ENCODE measurements around the gene UNC119B. TPM values are rescaled to one million over a fixed set of nuclear protein-coding genes. Genes with fewer than 3 reads are reported as not detected.
"Not testable (repeated sequence)": the region's sequence is repeated elsewhere in the genome, so short reads cannot be mapped to it uniquely, and the experiment has no call there.

UNC119B gene
- polyA plus RNA-seq: 4.9 TPM

DNA sequence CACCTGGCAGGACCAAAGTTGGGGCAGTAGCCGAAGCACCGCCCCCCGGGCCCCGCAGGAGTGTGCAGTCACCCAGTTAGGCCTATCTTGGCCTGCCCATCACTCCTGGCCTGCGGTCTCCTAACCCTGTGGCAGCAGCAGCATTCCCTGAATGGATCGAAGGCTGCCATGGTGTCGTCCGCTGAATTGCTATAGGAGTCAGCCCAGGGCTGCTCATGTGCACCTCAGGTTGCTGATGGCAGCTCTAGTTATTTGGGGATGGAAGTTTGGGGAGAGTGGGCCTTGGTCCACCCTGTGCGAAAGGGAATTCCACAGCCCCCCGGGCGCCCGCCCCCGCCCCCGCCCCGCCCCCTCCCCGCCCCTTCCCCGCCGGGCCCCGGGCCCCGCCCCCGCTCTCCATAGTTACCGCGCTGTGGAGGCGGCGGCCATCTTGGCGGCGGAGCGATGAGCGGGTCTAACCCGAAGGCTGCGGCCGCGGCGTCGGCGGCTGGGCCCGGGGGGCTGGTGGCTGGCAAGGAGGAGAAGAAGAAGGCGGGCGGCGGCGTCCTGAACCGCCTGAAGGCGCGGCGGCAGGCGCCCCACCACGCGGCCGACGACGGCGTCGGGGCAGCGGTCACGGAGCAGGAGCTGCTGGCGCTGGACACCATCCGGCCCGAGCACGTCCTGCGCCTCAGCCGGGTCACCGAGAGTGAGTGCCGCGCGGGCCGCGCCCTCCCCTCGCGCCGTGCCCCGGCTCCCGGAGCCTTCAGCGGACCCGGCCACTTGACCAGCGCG, at the start of gene UNC119B:
Gene UNC119B (plus strand): TSS at position 428 of the 774 bp plus-strand sequence. CDS start 17 bp downstream, at position 445.
- Mint-ChIP-seq H3K27me3 (no peaks in the 10 kb centered on the region), H3K4me3 (peak within 1 kb of the TSS; percentile 86 to 95 (median 90)), H3K27ac (peak within 1 kb of the TSS; percentile 67 to 84 (median 69)), H3K4me1 (peaks cover 11 to 20% (median 18%) of the 10 kb centered on the region in 3 donors), H3K9me3 (no peaks in the 10 kb centered on the region), H3K36me3 (peaks cover 2% of the 10 kb centered on the region)

DNA sequence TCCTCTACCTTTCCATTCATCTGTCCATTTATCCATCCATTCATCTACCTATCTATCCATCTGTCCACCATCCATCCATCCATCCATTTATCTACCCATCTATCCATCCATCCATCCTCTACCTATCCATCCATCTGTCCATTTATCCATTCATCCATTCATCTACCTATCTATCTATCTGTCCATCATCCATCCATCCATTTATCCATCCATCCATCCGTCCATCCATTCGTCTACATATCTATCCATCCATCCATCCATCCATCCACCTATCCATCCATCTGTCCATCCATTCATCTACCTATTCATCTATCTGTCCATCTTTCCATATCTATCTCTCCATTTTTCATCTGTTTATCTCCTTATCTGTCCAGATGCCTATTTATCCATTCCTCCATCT, 48.8 kb upstream of the UNC119B start:
- Mint-ChIP-seq H3K4me1 (peaks cover 6 to 11% (median 7%) of the 10 kb centered on the region in 3 donors), H3K4me3 (no peak overlapping the region), H3K27ac (no peak overlapping the region), H3K36me3 (no peaks in the 10 kb centered on the region), H3K27me3 (peaks cover 11% of the 10 kb centered on the region), H3K9me3 (no peaks in the 10 kb centered on the region)

DNA sequence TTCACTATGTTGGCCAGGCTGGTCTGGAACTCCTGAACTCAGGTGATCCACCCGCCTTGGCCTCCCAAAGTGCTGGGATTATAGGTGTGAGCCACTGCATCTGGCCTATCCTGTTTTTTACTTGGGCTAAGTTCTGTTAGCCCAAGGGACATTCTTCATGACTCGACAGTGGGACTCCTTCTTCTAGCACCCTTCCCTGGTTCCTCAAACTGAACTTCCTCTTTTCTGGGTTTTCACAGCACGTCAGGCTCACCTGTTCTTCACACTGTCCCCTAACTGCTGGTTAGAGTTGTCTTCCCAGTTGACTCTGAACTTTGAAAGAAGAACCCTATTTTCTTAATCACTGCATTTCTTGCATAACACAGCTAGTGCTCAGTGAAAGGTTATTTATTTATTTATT, 47.4 kb upstream of the UNC119B start:
- Mint-ChIP-seq H3K27ac (no peak overlapping the region), H3K4me3 (peak overlapping the region in 1 of 4 donors; percentile 88), H3K9me3 (no peaks in the 10 kb centered on the region), H3K36me3 (no peaks in the 10 kb centered on the region), H3K4me1 (peaks cover 10 to 14% (median 11%) of the 10 kb centered on the region in 3 donors), H3K27me3 (peaks cover 12% of the 10 kb centered on the region)

DNA sequence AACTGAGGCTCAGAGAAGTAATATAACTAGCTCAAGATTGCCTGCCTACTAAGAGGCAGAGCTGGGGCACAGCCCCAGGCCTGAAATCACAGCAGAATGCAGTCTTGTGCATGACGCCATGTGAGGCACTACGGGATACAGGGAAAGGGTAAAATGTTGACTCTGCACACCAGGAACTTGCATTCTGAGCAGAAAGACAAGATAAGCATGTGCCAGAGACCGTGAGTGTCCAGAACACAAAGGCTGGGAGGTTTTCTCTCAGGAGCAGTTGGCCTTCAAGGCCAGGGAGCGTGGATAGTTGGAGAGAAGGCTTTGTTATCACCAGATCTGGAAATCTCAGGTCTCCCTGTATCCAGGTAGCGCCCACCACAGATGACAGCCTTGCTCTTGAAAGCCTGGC, 46.5 kb upstream of the UNC119B start:
- Mint-ChIP-seq H3K9me3 (no peaks in the 10 kb centered on the region), H3K36me3 (no peaks in the 10 kb centered on the region), H3K27ac (no peak overlapping the region), H3K4me3 (no peak overlapping the region), H3K27me3 (peaks cover 12% of the 10 kb centered on the region), H3K4me1 (peaks cover 16 to 20% (median 16%) of the 10 kb centered on the region in 3 donors)

DNA sequence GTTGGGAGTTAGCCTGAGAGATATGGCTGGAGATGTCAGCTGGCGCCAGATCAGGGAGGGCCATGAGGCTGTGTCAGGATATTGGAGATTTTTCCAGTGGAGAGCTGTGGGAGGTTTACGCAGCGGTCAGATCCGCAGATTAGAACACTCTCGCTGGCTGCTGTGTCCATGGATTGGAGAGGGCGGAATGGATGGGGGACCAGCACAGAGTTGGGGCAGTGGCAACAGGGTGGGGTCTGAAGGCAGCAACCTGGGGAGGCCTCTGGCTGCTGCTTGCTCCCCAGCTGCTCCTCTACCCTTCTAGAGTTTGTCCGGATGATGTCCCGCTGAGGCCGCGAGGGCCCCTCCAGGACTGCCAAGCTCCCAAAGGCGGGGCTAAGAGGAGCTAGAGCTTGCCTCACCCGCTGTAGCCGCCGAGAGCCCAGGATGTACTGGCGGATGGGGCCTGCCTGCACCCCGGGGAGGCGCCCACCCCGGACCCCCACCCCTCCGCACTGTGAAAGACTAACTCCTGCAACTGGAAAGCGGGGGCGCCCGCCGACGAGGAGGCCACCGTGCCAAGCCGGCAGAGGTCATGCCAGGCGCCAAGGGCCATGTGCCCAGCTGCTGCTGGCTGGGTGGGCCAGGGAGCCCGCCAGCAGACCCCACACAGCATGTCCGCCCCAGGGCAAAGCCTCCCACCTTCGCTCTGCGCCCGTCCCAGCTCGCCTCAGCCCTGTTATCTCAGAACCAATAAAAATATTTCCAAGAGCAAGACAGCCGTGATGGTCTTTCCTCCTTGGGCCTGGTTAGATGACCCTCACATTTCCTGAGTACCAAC, 43.5 kb upstream of the UNC119B start:
- no peaks in the 10 kb centered on the region for H3K9me3 Mint-ChIP-seq
- H3K4me3 Mint-ChIP-seq: peak overlapping the region in 1 of 4 donors; percentile 57
- peaks cover 30 to 31% (median 31%) of the 10 kb centered on the region in 3 donors for H3K4me1 Mint-ChIP-seq
- peaks cover 19% of the 10 kb centered on the region for H3K27me3 Mint-ChIP-seq
- H3K36me3 Mint-ChIP-seq: peaks cover 2% of the 10 kb centered on the region
- peak overlapping the region in 1 of 3 donors; percentile 70 for H3K27ac Mint-ChIP-seq

DNA sequence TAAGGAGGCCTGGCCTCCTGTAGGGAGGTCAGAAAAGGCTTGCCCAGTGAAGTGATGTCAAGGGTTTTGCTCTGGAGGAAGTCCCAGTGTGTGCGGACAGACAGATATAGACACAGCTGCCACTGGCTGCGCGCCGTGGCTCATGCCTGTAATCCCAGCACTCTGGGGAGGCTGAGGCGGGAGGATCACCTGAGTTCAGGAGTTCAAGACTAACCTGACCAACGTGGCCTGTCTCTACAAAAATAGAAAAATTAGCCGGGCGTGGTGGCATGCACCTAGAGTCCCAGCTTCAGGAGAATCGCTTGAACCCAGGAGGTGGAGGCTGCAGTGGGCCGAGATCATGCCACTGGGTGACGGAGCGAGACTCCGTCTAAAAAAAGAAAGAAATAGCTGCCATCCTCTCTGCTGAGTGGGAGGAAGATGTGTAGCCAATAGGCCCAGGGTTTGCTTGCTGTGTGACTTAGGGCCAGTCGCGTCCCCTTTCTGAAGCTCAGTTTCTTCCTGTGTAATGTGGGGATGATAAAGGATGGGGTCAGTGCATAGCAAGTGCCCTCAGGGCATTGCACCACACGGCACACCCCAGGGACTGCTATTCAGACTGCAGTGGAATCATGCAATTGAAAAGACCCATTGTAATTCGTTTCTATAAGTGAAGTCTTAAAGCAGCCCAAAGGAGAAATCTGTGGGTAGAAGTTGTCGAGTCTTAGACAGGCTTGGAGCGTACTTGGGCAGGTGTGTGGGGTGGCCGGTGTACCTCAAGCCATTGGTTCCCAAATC, 42.0 kb upstream of the UNC119B start:
- H3K4me1 Mint-ChIP-seq: peaks cover 25 to 27% (median 26%) of the 10 kb centered on the region in 3 donors
- H3K36me3 Mint-ChIP-seq: peaks cover 2% of the 10 kb centered on the region
- peaks cover 16% of the 10 kb centered on the region for H3K27me3 Mint-ChIP-seq
- no peaks in the 10 kb centered on the region for H3K9me3 Mint-ChIP-seq
- peak overlapping the region in 2 of 4 donors; percentile 44 to 50 for H3K4me3 Mint-ChIP-seq
- peak overlapping the region in 1 of 3 donors; percentile 9 for H3K27ac Mint-ChIP-seq

DNA sequence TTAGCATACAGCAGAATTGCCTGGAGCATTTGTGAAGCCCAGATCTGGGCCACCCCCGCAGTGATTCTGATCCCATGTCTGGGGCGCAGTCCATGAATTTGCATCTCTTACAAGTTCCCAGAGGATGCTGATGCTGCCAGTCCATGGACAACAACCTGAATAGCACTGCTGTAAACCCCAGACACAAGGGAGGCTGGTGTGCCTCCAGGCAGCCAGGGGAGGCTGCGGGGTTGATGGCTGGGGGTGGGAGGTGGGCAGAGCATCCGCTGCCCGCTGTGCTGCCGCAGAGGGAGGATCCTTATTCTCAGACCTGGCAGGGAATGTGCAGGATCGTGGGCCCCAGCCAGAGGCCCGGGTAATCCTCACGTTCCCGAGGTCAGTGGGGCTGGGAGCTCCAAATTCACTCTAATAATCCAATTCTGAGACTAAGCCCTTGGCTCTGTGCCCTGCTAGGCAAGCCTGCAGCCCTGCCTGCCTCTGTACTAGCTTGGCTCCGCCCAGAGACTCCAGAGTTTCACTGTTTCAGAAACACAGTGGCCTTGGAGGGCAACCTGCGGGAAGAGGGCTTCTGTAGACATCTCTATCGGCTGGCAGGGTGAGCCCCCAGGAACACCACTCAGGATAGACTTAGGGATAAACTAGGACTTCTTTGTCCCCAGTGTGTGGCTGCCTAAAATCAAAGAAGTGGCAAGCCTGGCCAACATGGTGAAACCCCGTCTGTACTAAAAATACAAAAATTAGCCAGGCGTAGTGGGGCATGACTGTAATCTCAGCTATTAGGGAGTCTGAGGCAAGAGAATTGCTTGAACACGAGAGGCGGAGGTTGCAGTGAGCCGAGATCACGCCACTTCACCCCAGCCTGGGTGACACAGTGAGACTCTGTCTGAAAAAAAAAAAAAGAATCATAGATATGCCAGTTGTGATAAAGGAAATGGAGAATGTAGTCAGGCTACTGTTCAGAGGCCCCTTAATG, 41.1 kb upstream of the UNC119B start:
- Mint-ChIP-seq H3K36me3 (peaks cover 2% of the 10 kb centered on the region), H3K9me3 (no peaks in the 10 kb centered on the region), H3K4me1 (peaks cover 28 to 31% (median 31%) of the 10 kb centered on the region in 3 donors), H3K27me3 (peaks cover 17% of the 10 kb centered on the region), H3K4me3 (peak overlapping the region; percentile 17 to 88 (median 62)), H3K27ac (peak overlapping the region in 2 of 3 donors; percentile 17 to 53)

DNA sequence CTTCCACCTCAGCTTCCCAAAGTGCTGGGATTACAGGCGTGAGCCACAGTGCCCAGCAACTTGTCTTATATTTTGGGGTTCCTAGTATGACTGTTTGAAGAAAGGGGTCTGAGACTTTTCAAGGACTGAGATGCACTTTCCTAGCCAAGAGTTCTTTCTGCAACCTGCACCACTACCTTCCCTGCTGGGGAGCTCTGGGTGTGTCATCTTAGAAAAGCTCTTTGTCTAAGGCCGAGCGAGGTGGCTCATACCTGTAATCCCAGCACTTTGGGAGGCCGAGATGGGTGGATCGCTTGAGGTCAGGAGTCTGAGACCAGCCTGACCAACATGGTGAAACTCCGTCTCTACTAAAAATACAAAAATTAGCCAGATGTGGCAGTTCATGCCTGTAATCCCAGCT, 40.0 kb upstream of the UNC119B start:
- H3K36me3 Mint-ChIP-seq: not testable (repeated sequence)
- H3K4me1 Mint-ChIP-seq: peaks cover 31 to 36% (median 35%) of the 10 kb centered on the region in 3 donors

DNA sequence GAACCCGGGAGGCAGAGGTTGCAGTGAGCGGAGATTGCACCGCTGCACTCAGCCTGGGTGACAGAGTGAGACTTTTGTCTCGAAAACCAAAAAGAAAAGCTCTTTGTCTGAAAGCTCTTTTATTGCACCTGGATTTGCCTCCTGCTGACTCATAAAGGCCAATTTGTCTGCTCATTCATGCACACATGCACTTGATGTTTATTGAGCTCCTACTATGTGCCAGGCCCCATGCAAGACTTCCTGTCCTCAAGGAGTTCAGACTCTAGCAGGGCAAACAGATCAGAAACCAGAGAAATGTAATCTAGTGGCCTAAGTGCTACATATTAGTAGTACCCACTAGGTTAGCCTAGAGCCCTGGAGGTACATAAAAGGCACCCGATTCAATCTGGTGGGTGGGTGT, 39.6 kb upstream of the UNC119B start:
- H3K36me3 Mint-ChIP-seq: peaks cover 2% of the 10 kb centered on the region
- H3K27me3 Mint-ChIP-seq: peaks cover 20% of the 10 kb centered on the region
- H3K4me3 Mint-ChIP-seq: no peak overlapping the region
- peaks cover 31 to 35% (median 33%) of the 10 kb centered on the region in 3 donors for H3K4me1 Mint-ChIP-seq
- H3K27ac Mint-ChIP-seq: peak overlapping the region in 1 of 3 donors; percentile 12
- no peaks in the 10 kb centered on the region for H3K9me3 Mint-ChIP-seq

More for the DNA sequence above, 40.0 kb upstream of the UNC119B start:
- Mint-ChIP-seq H3K27me3 (peaks cover 20% of the 10 kb centered on the region), H3K4me3 (peak overlapping the region in 1 of 4 donors; percentile 84)
- H3K9me3 Mint-ChIP-seq, H3K27ac Mint-ChIP-seq: not testable (repeated sequence)

DNA sequence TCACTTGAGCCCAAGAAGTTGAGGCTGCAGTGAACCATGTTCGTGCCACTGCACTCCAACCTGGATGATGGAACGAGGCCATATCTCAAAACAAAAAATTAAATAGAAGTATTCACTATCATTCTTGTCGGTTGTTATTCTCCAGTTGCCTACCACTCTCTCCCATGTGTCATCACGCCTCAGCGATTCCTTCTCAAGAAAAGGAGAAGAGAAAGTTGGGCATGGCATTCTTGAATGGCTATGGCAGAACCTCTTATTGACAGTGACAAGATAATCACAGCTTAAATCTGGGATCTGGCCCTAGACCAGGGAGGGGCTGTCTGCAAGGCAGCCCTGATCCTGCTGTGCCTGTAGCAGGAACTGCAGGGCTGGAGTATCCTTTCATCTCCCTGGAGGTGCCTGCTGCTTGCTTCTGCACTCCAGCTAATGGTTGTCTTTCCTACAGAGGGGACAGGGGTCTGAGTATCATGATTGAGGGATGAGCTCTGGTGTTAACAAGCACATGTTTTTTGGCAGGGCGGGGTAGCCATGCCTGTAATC, 36.1 kb upstream of the UNC119B start:
- peaks cover 2% of the 10 kb centered on the region for H3K36me3 Mint-ChIP-seq
- peaks cover 14% of the 10 kb centered on the region for H3K27me3 Mint-ChIP-seq
- peaks cover 26 to 33% (median 30%) of the 10 kb centered on the region in 3 donors for H3K4me1 Mint-ChIP-seq
- H3K4me3 Mint-ChIP-seq: peak overlapping the region in 3 of 4 donors; percentile 19 to 92 (median 25)
- H3K9me3 Mint-ChIP-seq: no peaks in the 10 kb centered on the region
- H3K27ac Mint-ChIP-seq: peak overlapping the region in 1 of 3 donors; percentile 7

DNA sequence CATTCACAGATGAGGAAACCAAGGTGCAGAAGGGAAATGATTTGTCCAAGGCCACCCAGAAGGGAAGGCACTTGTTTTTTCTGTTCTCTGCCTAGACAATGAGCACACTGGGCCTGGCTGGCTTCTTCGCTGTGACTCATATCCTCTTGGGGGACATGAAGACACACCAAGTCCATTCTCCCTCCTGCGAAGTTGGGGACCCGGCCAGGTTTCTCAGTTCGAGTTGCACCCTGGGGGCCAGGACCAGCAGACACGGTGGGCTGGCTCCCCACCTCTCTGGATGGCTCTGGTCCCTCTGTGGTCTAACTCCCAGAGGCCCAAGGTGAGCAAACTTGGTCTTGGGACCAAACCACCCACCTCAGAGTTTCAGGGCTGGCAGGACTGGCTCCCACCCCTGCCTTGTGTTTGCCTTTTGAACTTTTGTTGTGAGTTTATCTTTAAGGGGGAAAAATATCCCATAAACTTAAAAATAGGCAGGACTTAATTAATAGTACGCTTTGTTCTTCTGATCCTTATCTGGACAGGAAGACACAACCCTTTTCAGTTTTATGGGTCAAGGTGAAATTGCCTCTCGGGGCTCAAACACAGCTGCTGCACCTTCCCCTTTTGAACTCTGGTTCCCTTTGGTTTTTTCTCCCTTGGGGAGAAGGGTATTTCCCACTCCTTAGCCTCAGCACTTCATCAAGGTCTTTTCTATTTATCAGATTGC, 32.3 kb upstream of the UNC119B start:
- H3K27ac Mint-ChIP-seq: peak overlapping the region in 1 of 3 donors; percentile 8
- H3K4me1 Mint-ChIP-seq: peaks cover 19 to 25% (median 20%) of the 10 kb centered on the region in 3 donors
- peaks cover 4% of the 10 kb centered on the region for H3K27me3 Mint-ChIP-seq
- H3K4me3 Mint-ChIP-seq: peak overlapping the region in 2 of 4 donors; percentile 10 to 80
- no peaks in the 10 kb centered on the region for H3K9me3 Mint-ChIP-seq
- H3K36me3 Mint-ChIP-seq: no peaks in the 10 kb centered on the region

DNA sequence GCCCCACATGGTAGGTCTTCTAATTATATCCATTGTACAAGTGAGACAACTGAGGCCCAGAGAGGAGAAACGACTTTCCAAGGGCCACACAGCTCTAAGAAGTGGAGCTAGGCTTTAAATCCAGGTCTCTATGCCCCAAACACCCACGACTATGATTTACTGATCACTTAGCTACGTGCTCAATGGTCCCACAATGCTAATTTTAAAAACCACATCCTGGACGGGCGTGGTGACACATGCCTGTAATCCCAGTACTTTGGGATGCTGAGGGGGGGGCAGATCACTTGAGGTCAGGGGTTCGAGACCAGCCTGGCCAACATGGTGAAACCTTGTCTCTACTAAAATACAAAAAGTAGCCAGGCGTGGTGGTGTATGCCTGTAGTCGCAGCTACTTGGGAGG, 31.7 kb upstream of the UNC119B start:
- no peaks in the 10 kb centered on the region for H3K36me3 Mint-ChIP-seq
- H3K4me1 Mint-ChIP-seq: peaks cover 16 to 24% (median 20%) of the 10 kb centered on the region in 3 donors
- H3K9me3 Mint-ChIP-seq: no peaks in the 10 kb centered on the region
- peaks cover 4% of the 10 kb centered on the region for H3K27me3 Mint-ChIP-seq
- H3K4me3 Mint-ChIP-seq: peak overlapping the region in 2 of 4 donors; percentile 10 to 80
- H3K27ac Mint-ChIP-seq: peak overlapping the region in 1 of 3 donors; percentile 8

Measured in IgD-negative memory B cell (primary cell).